ENCODE measurements around the gene PROK2. TPM values are rescaled to one million over a fixed set of nuclear protein-coding genes. Genes with fewer than 3 reads are reported as not detected.

Gene PROK2
- total RNA-seq, 3 donors from 2014 or later (not counting 1 experiment from before 2014, with no cell fraction given) = 0.54 to 8.7 TPM; not detected in 1

DNA sequence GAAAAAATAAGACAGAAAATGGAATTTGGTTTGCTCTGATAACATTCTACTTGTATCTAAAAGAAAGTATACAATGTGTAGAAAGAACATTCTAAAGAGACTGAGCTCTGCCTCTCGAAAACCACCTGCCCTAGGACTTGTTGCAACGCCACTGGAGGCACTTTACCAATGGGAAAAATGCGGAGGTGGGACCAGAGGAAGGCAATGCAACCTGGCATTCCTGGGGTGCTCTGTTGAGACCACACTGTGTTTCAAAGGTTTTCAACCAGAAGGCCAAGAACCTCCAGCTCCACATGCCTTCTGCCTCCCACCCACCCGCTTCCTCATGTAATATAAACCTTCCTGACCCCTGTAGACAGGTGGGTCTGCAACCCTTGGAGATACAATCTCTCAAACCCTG, 4.5 kb downstream of the PROK2 start:
- no peak overlapping the region for H3K27ac ChIP-seq (ENCODE audit: low read length)
- H3K27ac Mint-ChIP-seq = no peak overlapping the region
- intact Hi-C loops (cut with micrococcal nuclease) = no loop called here
- DNase-seq = no peak
- TF ChIP-seq, protein P1, sequence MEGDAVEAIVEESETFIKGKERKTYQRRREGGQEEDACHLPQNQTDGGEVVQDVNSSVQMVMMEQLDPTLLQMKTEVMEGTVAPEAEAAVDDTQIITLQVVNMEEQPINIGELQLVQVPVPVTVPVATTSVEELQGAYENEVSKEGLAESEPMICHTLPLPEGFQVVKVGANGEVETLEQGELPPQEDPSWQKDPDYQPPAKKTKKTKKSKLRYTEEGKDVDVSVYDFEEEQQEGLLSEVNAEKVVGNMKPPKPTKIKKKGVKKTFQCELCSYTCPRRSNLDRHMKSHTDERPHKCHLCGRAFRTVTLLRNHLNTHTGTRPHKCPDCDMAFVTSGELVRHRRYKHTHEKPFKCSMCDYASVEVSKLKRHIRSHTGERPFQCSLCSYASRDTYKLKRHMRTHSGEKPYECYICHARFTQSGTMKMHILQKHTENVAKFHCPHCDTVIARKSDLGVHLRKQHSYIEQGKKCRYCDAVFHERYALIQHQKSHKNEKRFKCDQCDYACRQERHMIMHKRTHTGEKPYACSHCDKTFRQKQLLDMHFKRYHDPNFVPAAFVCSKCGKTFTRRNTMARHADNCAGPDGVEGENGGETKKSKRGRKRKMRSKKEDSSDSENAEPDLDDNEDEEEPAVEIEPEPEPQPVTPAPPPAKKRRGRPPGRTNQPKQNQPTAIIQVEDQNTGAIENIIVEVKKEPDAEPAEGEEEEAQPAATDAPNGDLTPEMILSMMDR (IDR thresholded peaks at IDR 0.05) = no peak
- H3K4me3 ChIP-seq (ENCODE audit: low read length) = no peak overlapping the region
- H3K27me3 ChIP-seq (ENCODE audit: control insufficient read depth, insufficient read depth, low read length) = peaks cover 35% of the 10 kb centered on the region
- H3K4me1 ChIP-seq (ENCODE audit: control insufficient read depth, insufficient read depth, low read length) = peaks cover 18% of the 10 kb centered on the region
- H3K9me3 Mint-ChIP-seq = no peaks in the 10 kb centered on the region
- WGBS (ENCODE audit: insufficient coverage) = 84% methylated on average over 4 of the region's 4 CpGs
- ATAC-seq = no peak
- peaks cover 23 to 25% of the 10 kb centered on the region in 2 donors for H3K4me1 Mint-ChIP-seq
- H3K36me3 Mint-ChIP-seq = no peaks in the 10 kb centered on the region
- no peaks in the 10 kb centered on the region for H3K36me3 ChIP-seq (ENCODE audit: control insufficient read depth, insufficient read depth, low read length)
- H3K9me3 ChIP-seq (ENCODE audit: control insufficient read depth, insufficient read depth, low read length) = no peaks in the 10 kb centered on the region
- no peak overlapping the region for H3K4me3 Mint-ChIP-seq
- H3K27me3 Mint-ChIP-seq (ENCODE audit: low read depth in 2 of 2) = peaks cover 28 to 47% of the 10 kb centered on the region in 2 donors

DNA sequence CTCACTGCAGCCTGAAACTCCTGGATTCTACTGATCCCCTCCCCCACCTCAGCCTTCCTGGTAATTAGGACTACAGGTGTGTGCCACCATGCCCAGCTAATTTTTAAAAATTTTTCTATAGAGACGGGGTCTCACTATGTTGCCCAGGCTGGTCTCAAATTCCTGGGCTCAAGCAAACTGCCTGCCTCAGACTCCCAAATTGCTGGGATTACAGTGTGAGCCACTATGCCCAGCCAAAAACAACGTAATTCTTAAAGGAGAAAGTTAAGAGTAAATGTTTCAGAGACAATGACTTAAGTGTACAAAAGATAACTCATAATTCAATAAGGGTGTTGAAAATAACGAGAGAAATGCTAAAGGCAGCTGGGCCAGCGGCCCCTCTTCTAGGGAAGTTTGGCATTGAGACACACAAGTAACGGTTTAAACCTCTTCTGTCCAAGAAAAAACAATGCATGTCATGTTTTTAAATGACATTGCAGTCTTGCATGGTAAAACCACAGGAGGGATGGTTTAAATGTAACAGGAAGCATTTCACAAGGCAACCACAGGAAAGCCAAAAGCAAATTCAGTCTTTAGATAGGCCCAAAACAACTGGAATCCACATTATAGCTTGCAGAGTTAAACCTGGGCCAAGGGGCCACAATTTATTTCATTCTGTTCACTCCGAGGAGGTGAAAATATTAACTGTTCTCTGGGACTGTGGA, 5.1 kb downstream of the PROK2 start:
- DNase-seq = peak in 1 of 2 donors; percentile 25
- Histone ChIP-seq H3K27ac (ENCODE audit: low read length) (no peak overlapping the region), H3K4me1 (ENCODE audit: control insufficient read depth, insufficient read depth, low read length) (peaks cover 18% of the 10 kb centered on the region), H3K36me3 (ENCODE audit: control insufficient read depth, insufficient read depth, low read length) (no peaks in the 10 kb centered on the region), H3K9me3 (ENCODE audit: control insufficient read depth, insufficient read depth, low read length) (no peaks in the 10 kb centered on the region), H3K27me3 (ENCODE audit: control insufficient read depth, insufficient read depth, low read length) (peaks cover 35% of the 10 kb centered on the region), H3K4me3 (ENCODE audit: low read length) (no peak overlapping the region)
- H3K4me3 Mint-ChIP-seq = no peak overlapping the region
- H3K9me3 Mint-ChIP-seq = no peaks in the 10 kb centered on the region
- peaks cover 21 to 25% of the 10 kb centered on the region in 2 donors for H3K4me1 Mint-ChIP-seq
- intact Hi-C loops (cut with micrococcal nuclease) = no loop called here
- peak in 2 of 3 donors; percentile 66 to 78 for ATAC-seq
- peaks cover 26 to 45% of the 10 kb centered on the region in 2 donors for H3K27me3 Mint-ChIP-seq (ENCODE audit: low read depth in 2 of 2)
- 34% methylated on average over 5 of the region's 6 CpGs for WGBS (ENCODE audit: insufficient coverage)
- TF ChIP-seq, protein P1 (IDR thresholded peaks at IDR 0.05) = no peak
- no peaks in the 10 kb centered on the region for H3K36me3 Mint-ChIP-seq
- H3K27ac Mint-ChIP-seq = no peak overlapping the region

DNA sequence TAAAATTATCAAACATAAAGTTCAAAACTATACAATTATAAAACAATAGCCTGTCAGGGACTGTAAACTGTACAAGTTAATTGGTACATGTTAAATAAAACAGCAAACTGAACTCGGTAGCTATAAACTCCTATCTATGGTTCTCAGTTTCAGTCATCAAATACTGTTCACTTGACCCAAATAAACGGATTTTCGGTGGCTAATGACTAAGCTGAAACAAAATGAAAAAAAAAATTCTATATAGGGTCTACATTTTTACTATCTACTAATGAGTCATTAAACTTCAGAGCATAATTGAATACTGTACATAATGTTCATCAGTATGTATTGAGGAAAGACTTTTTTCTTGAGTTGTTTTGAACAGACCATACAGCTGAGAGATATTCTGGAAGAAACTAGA, 6.6 kb downstream of the PROK2 start:
- intact Hi-C loops (cut with micrococcal nuclease) = no loop called here
- H3K9me3 Mint-ChIP-seq = no peaks in the 10 kb centered on the region
- no peaks in the 10 kb centered on the region for H3K36me3 Mint-ChIP-seq
- peaks cover 10% of the 10 kb centered on the region for H3K4me1 ChIP-seq (ENCODE audit: control insufficient read depth, insufficient read depth, low read length)
- H3K27me3 ChIP-seq (ENCODE audit: control insufficient read depth, insufficient read depth, low read length) = peaks cover 23% of the 10 kb centered on the region
- peaks cover 13 to 16% of the 10 kb centered on the region in 2 donors for H3K4me1 Mint-ChIP-seq
- no peak overlapping the region for H3K27ac Mint-ChIP-seq
- no peak overlapping the region for H3K4me3 ChIP-seq (ENCODE audit: low read length)
- TF ChIP-seq, protein P1 (IDR thresholded peaks at IDR 0.05) = no peak
- ATAC-seq (no peak), DNase-seq (no peak)
- H3K27me3 Mint-ChIP-seq (ENCODE audit: low read depth in 2 of 2) = peaks cover 15 to 31% of the 10 kb centered on the region in 2 donors
- H3K4me3 Mint-ChIP-seq = no peak overlapping the region
- 80% methylated on average over 1 of the region's 3 CpGs for WGBS (ENCODE audit: insufficient coverage)
- H3K9me3 ChIP-seq (ENCODE audit: control insufficient read depth, insufficient read depth, low read length) = no peaks in the 10 kb centered on the region
- H3K36me3 ChIP-seq (ENCODE audit: control insufficient read depth, insufficient read depth, low read length) = no peaks in the 10 kb centered on the region
- H3K27ac ChIP-seq (ENCODE audit: low read length) = no peak overlapping the region

DNA sequence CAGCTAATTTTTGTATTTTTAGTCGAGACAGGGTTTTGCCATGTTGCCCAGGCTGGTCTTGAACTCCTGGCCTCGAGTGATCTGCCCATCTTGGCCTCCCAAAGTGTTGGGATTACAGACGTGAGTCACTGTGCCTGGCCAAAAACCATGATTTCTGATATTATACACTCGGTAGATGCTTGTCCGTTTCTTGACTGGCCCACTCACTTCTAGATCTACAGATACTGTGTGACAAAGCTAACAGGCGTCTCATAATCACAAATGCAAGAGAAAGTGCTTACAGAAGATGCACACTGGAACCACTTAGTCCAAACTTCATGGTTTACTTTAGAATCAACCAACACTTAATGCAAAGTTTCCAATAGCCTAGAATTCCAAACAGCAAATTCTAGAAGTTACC, 8.4 kb downstream of the PROK2 start:
- no peaks in the 10 kb centered on the region for H3K36me3 Mint-ChIP-seq
- H3K4me1 Mint-ChIP-seq = peaks cover 13 to 16% of the 10 kb centered on the region in 2 donors
- H3K9me3 Mint-ChIP-seq = no peaks in the 10 kb centered on the region
- H3K4me3 Mint-ChIP-seq = no peak overlapping the region
- WGBS (ENCODE audit: insufficient coverage) = 68% methylated on average over 6 of the region's 6 CpGs
- Histone ChIP-seq H3K4me3 (ENCODE audit: low read length) (no peak overlapping the region), H3K27ac (ENCODE audit: low read length) (no peak overlapping the region), H3K27me3 (ENCODE audit: control insufficient read depth, insufficient read depth, low read length) (peaks cover 7% of the 10 kb centered on the region), H3K9me3 (ENCODE audit: control insufficient read depth, insufficient read depth, low read length) (no peaks in the 10 kb centered on the region), H3K36me3 (ENCODE audit: control insufficient read depth, insufficient read depth, low read length) (no peaks in the 10 kb centered on the region), H3K4me1 (ENCODE audit: control insufficient read depth, insufficient read depth, low read length) (peaks cover 10% of the 10 kb centered on the region)
- H3K27me3 Mint-ChIP-seq (ENCODE audit: low read depth in 2 of 2) = peaks cover 4 to 16% of the 10 kb centered on the region in 2 donors
- TF ChIP-seq, protein P1 (IDR thresholded peaks at IDR 0.05) = no peak
- ATAC-seq (no peak), DNase-seq (no peak)
- intact Hi-C loops (cut with micrococcal nuclease) = no loop called here
- H3K27ac Mint-ChIP-seq = no peak overlapping the region
